Activated CD4-positive, alpha-beta T cell treated with anti-CD3 and anti-CD28 coated beads, Interleukin-2, amount 50 U/mL, for 1 hour (primary cell): ENCODE measurements around the gene NKRF.
A peak's percentile ranks its signal among the peaks of the same experiment; 100 is the strongest.
"Not testable (repeated sequence)": the region's sequence is repeated elsewhere in the genome, so short reads cannot be mapped to it uniquely, and the experiment has no call there.

Source experiments
- DNase-seq: peaks from one replicate; pipeline ENCODE4 v3.0.0-alpha.2; 2020

The NKRF gene

DNA sequence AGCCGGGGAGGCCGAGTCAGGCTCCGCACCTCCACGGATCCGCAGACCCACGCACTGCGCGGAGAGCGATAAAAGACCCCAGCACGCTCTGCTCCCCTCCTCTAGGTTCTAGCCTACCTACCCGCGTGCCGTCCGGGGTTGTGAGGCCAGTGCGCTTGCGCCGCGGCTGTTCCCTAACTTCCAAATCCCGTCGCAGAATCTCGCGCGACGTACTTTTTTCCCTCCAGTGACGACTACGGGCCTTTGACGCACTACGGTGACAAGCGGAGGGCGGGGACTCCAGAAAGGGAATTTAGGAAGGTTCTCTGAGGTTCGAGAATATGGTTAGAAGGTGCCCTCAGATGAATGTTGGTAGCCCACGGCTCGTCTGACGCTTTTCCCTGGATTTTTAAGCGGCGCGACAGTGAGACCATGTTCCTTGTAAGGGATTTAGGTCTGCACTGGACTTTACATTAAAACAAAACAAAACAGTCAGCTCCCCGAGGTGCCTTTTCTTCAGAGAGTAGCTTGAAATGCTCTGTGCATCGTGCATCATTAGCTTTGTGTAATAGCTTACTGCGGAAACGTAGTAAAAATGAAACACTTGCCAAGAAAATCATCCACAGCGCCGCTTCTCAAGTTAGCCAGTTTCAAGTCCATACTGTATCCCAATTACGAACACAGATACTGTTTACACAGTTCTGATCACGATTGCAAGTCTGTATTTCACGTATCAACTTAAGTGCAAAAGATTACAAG, at the start of gene NKRF:
Gene NKRF (minus strand): TSS at position 145 of the 738 bp plus-strand sequence.
- peak; percentile 88 for DNase-seq

DNA sequence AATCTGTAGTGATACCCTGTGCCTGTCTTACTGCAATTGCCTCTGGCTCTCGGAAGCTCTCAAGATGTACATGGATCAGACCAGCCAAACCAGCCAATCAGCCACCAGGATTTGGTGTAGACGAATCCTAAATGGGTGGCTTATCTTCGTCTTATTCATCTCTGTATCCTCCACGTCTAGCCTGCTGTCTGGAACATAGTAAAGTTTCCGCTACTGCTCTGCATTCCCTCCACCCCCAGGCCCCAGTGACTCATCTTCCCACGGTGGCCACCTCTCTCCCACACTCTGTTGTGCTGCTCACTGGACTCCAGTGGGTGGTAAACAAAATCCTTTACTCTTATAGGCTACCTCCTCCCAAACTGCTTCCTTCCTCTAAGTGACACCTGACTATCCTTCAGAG, 48.9 kb upstream of the NKRF start:
- DNase-seq: peak; percentile 75

DNA sequence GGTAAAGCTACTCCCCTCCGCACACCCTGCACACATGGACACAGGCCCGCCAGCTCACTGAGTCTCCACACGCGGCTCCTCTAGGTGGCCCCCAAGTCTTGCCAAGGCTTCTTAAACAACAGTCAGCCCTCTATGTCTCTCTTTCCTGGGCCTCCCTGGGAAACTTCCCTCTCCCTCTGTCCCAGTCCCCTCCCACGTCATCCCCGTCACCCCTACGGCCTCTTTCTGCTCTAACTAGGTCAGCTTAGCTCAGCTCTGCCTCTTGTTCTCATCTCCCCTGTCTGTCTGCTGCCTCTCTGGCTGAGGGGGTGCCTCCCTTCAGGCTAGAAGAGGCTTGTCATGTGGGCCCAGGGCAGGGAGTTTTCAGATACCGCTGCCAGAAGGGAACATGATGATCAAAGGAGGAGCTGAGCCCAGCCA, 47.9 kb upstream of the NKRF start:
- DNase-seq: peak; percentile 52

DNA sequence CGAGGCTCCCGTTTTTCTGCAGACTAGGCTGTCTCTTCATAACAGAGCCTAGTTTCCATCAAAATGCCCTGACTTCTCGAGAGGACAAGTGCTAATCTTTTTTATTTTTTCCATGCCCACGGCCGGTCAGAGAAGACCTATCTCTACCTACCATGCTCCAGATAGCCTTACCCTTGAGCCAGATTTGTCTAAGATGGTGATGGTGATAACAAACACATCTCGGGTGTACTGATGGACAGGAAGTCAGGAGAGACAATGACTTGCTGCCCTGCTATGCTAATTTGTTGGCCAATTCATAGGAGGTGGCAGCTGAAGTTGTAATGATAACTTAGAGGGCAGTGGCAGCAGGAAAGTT, 42.2 kb upstream of the NKRF start:
- DNase-seq: no peak

DNA sequence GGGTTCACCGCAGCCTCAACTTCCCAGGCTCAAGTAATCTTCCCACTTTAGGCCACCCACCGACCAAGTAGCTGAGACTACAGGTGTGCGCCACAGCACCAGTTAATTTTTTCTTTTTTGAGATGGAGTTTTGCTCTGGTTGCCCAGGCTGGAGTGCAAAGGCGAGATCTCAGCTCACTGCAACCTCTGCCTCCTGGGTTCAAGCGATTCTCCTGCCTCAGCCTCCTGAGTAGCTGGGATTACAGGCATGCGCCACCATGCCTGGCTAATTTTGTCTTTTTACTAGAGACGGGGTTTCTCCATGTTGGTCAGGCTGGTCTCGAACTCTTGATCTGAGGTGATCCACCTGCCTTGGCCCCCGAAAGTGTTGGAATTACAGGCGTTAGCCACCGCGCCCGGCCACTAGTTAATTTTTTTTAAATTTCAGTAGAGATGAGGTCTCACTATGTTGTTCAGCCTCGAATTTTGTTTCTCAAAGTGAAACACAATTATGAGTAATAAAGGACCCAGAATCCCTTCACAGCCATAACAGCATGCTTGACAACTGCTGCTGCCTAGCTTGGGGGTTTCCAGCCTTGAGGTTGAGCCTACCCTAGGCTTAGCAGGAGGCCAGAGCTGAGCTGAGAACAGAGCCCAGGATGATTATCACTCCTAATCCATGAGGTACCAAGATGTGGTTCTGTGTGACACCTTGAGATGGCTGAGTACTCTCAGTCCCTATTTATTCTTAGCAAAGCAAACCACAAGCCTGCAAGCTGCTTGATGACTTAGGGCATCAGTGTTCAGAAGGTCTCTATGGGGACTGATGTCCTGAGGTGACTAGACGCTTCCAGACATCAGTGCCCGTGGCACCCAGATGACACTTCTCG, 41.6 kb upstream of the NKRF start:
- DNase-seq: peak; percentile 39

DNA sequence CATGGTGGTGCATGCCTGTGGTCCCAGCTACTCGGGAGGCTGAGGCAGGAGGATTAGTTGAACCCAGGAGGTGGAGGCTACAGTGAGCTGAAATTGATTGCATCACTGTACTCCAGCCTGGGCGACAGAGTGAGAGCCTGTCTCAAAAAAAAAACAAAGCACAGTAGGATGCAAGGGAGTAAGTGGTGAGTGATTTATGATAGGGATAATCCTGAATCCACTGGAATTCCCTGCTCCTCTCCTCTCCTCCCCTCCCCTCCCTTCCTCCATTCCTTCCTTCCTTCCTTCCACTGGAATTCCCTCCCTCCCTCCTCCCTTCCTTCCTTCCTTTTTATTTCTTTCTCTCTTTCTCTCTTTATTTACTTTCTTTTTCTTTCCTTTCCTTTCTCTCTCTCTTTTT, 40.9 kb upstream of the NKRF start:
- DNase-seq: no peak

DNA sequence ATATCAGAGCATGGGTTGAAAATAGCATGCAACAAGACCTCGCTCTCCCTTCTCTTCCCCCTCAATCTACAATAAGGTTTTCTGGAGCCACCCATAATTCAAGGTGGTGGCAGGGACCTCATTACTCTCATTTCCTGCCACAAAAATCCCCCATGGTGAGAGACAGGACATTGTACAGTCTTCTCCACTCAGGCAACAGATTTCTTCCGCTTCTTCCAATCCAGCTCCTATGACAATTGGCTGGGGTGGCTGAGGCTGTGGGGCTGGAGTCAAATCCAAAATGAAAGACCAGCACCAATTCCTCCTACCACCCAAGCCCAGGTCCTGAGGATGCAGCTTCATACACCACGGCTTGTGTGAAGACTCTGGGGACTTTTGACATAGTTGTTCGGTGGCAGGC, 40.3 kb upstream of the NKRF start:
- no peak for DNase-seq

DNA sequence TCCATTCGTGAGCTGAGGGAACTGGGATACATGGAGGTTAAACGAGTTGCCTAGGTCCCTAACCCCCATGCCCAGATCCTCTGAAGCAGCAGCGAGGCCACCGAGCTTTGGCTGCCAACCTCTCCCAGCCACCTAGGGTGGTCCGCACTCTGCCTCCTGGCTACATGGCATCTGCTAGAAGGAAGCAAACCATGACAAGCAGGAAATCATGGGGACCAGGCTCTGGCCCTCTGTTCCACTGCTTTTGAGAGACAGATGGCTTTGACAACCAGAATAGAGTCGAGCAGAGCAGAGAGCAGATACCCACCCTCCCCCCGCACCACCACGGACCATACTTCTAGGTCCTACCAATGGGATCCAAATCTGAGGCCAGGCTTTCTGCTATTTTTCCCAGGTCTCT, 37.5 kb upstream of the NKRF start:
- DNase-seq: no peak

DNA sequence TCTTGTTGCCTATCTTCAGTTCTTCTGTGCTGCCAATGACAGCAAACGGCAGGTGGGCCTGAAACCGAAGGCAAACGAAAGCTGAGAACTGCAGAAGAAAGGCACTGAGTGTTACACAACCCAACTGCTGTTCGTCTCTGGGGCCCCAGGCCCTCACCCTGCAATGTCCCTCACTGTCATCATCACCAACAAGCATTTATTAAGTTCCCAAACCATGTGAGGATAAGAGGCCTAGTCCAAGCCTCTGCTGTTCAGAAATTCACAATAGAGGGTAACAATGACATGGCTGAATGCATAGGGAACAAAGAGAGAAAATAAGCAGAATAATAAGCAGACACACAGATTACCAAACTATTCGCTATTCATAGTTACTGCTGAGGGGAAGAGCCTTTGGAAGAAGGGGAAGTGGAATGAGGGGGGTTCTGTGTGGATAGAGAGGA, 34.5 kb upstream of the NKRF start:
- no peak for DNase-seq

DNA sequence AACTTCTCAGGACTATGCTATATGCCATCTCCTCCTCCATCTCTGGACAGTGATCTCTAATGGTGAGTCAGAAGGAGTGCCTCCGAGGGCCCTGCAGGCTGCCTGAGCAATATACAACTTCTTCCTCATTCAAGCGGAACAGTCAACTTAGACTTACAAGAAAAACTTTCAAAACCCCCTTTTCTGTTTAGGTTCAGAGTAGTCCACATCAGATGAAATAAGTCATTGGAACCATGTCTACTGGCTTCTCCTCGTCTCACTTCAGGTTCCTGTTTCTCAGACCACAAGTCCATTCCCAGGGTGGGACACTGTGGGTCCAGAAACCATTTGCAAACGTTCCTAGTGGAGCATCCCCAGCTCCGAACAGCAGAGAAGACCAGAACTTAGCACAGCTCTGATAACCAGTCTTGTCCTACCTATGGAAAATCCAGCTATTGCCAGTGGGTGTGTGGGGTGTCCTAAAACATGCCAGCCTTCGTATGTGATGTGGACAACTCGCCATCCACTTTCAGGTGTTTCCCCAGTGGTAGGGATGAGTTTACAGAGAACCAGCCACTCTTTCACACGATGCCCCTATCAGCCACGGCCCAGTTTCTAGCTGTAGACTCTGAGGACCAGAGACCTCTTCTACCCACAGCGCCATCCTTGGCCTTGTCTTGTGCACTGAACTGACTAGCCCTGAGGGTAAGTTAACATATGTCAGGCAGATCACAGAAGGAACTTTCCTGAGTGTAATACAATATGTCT, 32.7 kb upstream of the NKRF start:
- DNase-seq: no peak

DNA sequence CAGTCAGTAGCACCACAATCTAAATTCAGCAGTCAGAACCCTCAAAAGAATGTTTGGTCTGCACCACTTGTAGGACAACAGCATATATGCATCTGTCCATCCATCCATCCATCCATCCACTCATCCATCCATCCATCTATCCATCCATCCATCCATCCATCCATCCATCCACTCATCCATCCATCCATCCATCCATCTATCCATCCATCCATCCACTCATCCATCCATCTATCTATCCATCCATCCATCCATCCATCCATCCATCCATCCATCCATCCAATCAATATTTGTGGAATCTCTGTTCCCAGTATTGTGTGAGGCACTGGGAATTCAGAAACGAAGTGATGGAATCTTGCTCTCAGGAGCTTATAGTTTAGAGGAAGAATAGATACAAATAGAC, 31.2 kb upstream of the NKRF start:
- not testable (repeated sequence) for DNase-seq

DNA sequence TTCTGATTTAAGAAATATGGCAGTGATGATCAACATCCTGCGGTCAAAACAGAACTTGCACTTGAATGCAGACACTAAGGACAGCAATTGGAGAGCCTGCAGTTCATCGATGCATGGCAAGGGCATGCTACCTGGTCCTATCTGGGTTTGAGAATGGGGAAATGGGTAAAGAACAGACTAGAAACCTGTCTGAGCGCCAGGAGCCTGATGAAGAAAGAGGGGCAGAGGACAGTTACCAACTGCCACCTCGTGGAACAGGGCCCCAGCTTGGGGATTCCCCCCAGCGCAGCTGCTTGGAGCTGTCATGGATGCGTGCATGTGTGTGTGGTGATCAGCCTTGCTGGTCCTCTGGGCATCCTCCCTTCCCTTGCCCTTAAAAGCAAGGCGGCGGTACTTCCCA, 30.2 kb upstream of the NKRF start:
- no peak for DNase-seq

DNA sequence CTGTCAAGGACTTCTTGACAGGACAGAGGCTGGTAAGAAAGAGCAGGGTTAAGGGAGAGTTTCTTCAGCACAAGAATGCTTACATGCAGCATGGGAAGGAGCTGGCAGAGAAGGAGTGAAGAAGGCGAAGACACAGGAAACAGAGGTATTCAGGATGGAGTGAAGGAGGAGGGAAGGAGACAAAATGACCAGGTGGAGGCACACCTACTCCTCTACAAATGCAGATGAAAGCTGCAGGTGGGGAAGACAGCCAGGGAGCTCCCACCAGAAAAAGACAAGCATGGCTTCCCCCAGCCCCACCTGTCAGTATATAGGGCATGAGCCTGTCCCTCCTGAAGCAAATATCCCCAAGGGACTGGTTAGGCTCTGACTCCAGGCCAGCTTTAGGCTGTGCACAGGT, 29.6 kb upstream of the NKRF start:
- DNase-seq: no peak

DNA sequence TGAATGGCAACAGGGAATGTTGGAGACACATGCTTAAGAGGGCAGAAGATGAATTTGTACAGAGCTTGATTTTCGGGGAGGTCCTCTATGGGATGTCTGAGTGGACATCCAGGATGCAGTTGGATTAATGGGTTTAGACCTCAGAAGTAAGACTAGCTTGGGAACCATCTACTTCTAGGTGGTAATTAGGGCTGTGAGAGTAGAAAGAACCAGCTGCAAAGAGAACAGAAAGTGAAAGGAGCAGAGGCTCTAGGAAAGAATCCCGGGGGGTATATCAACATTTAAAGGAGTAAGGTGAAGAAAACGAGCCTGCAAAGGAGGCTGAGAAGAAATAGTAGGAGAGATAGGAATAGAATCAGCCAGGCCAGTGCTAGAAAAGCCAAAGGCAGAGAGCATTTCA, 29.0 kb upstream of the NKRF start:
- DNase-seq: no peak

DNA sequence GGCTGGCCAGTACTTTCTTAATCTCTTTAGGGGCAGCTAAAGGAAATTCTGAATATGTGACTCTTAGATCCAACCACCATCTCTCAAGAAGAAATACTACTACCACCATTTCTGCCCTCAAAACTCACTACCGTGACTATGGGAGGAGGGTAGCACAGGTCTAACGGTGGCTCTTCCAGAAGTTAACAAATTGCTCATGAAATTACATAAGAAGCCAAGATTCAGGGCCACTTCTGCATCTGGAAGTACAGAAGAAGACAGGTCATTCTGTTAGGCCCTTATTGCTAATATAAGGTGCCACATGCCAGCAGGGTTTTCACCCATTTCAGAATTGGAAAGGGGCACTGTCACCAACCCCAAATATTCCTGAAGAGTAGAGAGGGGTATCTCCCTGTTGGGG, 19.6 kb upstream of the NKRF start:
- DNase-seq: no peak

DNA sequence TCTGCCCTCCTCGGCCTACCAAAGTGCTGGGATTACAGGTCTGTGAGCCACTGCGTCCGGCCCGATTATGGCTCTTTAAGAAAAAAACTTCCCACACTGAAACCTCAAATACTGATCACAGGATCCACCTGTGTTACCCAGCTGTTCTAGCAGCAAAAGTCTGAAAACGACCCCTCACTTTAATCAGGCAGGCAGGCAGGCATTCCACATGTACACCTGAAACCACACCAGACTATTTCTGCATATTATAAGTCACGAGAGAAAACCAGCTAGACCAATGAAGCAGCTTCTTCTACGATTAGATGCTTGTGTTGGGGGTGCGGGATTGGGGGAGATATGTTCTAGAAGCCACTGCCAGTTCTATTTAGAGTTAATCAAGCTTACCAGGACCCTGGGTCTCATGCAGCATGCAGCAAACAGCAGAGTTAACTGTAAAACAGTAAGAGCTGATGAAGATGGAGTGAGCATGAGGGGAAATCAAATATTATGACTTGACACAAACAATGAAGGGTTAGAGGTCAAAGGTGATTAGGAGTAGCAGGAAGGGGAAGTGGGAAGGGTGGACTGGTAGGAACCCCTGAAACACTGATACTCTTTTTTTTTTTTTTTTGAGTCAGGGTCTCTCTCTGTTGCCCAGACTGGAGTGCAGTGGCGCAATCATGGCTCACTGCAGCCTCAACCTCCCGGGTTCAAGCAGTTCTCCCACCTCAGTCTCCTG, 18.9 kb upstream of the NKRF start:
- no peak for DNase-seq

DNA sequence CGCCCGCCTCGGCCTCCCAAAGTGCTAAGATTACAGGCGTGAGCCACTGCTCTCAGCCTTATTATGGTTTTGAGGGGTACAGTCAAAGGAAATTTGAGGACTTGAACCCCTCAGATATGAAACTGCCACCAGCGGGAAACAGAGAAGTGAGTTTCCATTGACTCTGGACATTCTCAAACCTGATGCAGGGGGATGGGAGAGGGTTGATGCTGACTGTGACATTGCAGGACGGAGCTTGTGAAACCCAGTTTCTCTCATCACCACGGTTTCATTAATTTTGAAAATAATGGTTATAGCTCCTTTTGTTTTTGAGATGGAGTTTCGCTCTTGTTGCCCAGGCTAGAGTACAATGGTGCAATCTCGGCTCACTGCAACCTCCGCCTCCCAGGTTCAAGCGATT, 18.2 kb upstream of the NKRF start:
- DNase-seq: no peak

DNA sequence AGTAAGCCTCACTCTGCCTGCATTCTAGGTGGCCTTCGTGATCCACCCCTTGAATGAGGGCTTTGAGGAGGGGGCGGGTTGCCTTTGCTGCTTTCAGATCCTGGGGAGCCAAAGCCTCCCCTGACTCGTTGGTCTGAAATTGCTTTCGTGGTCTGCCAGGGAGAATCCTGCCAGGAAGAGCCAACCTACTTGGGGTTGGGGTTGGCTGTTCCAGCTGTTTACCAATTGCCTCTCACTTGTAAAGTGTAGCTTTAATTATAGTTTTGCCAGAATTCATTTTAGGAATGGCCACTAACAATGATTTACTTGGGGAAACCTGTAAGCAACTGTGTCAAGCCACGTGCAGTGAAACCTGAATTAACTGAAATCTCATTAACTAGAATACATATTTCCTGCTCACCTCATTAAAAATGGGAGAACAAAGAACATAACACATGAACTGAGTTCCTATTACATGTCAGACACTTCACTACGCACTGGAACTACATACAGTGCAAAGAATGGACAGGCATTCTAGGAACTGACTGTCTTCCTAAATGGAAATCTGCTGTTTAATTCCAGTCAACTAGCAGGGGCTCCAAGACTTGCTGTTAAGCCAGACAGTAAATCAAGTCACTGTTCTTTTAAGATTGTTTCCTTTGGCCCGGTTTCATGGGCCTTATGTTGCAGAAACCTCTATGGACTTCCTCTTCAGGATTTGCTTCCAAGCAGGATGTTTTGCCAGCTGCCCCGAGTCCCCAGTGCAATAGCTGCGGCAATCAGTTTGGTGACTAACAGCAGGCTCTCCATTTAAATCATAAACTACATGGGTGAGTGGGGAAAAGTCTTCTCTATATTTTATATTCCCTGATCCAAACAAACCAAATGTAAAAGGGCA, 16.4 kb upstream of the NKRF start:
- no peak for DNase-seq

DNA sequence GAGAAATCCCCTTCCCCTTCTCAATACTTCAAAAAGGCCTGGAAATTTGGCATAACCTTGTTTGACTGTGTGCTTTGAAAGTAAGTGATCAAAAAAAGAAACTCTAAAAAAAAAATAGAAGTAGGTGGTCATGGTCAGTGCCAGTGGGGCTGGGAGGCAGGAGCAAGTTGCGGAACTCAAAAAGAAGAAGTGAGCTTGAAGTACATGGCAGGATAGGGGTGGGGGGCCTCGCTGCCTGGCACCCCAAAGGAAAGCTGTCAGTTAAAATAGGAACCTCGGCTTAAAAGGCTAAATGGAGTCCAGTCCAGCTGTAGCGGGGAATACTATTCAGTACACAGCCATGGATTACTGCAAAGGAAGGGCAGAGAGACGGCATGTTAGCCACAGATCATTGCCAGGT, 12.2 kb upstream of the NKRF start:
- no peak for DNase-seq

DNA sequence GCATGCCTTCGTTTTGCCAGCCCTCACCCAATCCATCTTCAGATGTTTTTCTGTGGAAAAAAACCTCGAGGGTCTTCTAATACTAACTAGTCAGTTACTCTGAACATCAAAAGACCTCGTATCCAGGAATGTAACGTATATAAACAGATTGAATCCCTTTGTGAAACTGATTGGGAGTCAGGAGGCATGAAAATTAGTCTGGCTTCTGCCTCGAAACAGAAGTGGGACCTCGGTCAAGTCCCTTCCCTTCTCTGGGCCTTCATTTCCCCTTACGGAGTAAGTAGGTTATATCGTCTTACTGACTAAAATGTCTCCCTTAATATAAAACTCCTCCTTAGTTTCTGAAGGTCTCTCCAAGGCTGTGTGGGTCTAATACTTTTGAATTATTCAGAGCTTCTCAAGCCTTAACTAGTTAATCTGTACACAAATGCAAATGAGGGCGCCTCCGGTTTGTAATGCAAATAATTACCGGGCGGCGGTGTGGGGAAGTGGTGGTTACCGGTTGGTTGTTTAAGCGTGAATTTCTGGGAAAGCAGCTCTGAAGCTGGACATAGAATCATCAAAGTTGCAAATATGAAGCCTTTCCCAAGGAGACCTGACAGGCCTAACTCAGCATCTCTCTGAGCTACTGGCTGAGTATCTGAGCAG, 11.4 kb upstream of the NKRF start:
- DNase-seq: no peak

DNA sequence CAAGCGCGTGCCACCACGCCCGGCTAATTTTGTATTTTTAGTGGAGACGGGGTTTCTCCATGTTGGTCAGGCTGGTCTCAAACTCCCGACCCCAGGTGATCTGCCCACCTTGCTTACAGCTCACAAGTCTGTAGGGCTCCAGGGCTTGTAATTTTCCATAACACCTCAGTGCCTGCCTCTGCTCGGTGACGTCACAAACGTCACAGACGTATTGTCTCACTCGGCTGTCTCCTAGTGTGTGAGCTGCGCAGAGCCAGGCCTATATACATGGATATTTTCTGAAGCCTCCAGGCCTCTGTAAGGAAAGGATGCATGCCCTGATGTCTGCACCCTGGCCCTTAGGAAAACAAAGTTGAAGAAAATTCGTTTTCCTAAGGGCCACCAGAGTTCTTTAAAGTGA, 8.6 kb upstream of the NKRF start:
- DNase-seq: no peak

DNA sequence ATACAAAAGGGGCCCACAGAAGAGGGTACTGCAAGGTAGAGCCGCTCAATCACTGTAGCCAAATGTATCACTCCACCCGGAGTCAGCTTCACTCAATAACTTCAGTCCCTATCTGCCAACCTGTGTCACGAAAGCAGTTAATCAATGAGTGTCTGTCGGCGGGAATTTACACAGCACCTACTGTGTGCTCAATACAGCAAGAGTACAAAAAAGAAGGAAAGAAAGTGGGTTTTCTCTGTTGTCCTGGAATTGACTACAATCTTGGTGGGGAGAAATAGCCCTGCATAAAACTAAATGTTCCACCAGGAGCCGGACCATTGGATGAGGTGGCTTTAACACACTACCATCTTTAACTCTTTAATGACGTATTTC, 780 bp upstream of the NKRF start:
- DNase-seq: no peak
